NCI-H1930 (cell line): Measurements from ENCODE around the gene SMPD4.
"Not testable (repeated sequence)": the region's sequence is repeated elsewhere in the genome, so short reads cannot be mapped to it uniquely, and the experiment has no call there.

Experiments
- DNase-seq, 2 experiments: peaks; one replicate each; lab custom pipeline; 2025; lab: John Stamatoyannopoulos, UW

Gene SMPD4, protein sequence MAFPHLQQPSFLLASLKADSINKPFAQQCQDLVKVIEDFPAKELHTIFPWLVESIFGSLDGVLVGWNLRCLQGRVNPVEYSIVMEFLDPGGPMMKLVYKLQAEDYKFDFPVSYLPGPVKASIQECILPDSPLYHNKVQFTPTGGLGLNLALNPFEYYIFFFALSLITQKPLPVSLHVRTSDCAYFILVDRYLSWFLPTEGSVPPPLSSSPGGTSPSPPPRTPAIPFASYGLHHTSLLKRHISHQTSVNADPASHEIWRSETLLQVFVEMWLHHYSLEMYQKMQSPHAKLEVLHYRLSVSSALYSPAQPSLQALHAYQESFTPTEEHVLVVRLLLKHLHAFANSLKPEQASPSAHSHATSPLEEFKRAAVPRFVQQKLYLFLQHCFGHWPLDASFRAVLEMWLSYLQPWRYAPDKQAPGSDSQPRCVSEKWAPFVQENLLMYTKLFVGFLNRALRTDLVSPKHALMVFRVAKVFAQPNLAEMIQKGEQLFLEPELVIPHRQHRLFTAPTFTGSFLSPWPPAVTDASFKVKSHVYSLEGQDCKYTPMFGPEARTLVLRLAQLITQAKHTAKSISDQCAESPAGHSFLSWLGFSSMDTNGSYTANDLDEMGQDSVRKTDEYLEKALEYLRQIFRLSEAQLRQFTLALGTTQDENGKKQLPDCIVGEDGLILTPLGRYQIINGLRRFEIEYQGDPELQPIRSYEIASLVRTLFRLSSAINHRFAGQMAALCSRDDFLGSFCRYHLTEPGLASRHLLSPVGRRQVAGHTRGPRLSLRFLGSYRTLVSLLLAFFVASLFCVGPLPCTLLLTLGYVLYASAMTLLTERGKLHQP

DNA sequence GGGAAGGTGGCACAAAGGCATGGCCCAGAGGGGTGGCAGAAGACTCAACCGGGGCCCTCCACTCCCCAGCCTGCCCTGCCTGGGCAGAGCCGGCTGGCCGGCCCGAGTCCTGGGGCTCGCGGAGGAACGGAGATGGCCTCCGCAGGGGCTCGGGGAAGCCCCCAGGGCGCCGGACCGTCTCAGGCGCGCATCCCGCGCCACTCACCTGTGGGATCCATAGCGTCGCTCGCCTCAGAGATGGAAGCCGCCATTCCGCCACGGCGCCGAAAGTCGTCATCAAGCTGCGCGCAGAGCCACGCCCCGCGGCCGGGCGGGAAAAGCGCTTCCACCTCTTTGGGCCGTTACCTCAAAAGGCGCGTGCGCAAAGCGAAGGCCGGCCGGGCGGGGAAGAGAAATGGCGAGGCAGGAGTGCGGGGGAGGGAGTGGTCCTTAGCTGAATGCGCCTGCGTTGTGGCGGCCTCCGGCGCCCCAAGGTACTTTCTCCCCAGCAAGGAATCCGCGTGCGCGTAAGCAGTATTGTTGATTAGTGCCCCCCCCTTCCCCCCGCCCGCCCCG lies at the start of gene SMPD4:
TSS of gene SMPD4 (minus strand) at position 278 of the 555 bp plus-strand sequence. CDS start 5,010 bp downstream, outside the sequence.
- peak; percentile 93 to 97 for DNase-seq

DNA sequence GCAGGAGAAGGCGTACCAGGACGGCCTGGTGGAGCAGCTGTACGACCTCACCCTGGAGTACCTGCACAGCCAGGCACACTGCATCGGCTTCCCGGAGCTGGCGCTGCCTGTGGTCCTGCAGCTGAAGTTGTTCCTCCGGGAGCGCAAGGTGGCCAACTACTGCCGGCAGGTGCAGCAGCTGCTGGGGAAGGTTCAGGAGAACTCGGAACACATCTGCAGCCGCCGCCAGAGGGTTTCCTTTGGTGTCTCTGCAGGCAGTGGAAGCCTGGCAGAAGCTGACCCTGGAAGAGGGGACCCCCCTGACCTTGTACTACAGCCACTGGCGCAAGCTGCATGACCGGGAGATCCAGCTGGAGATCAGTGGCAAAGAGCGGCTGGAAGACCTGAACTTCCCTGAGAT lies 49.5 kb upstream of the SMPD4 start:
- DNase-seq: not testable (repeated sequence)

DNA sequence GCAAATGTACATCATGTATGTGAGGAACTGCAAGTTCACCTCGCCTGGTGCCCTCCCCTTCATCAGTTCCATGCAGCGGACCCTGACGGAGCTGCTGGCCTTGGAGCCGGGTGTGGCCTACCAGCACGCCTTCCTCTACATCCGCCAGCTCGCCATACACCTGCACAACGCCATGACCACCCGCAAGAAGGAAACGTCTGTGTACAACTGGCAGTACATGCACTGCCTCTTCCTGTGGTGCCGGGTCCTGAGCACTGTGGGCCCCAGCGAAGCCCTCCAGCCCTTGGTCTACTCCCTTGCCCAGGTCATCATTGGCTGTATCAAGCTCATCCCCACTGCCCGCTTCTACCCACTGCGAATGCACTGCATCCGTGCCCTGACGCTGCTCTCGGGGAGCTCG lies 49.0 kb upstream of the SMPD4 start:
- not testable (repeated sequence) for DNase-seq

DNA sequence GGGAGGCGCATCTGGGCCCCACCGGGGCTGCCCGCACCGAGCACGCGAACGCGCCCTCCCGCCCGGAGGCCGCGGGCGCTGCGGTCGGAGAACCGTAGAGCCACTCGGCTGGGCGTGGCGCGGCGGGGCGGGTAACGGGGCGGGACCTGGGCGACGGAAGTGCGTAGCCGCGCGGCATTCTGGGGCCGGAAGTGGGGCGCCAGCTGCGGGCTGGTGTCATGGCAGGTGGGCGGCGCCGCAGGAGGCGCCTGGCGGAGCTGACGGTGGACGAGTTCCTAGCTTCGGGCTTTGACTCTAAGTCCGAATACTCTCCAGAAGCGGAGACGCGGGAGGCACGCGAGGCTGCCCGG lies 47.7 kb upstream of the SMPD4 start:
- DNase-seq: not testable (repeated sequence)

DNA sequence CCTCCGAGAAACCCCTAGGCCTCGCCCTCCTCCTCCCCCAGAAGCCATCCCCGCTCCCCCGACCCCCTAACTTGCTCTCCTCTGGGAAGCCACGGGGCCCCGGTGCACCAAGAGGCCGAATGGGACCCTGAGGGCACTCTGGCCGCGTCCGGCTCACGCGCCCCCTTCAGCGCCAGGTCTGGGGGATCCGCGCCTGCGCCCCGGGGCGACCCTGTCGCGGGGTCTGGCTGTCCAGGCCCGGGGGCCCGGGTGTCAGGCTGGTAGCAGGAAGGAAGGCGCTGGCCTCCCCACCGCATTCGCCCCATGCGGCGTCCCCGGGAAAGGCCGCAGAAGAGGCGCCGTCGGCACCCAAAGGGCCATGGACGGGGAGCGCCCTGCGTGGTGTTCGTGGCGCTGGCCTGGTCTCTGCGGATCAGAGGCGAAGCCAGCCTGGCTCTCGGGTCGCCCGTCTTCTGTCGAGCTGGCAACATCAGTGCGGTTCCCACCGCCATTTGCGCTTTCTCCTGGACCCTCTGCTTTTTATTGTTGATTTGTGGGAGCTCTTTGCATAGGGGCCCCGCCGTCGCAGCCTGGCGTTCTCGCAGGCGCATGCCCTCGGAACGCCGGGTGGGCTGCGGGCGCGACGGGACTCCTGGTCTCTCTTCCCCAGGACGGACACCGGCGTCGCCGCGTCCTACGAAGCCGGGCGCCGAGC lies 47.2 kb upstream of the SMPD4 start:
- DNase-seq: not testable (repeated sequence)

DNA sequence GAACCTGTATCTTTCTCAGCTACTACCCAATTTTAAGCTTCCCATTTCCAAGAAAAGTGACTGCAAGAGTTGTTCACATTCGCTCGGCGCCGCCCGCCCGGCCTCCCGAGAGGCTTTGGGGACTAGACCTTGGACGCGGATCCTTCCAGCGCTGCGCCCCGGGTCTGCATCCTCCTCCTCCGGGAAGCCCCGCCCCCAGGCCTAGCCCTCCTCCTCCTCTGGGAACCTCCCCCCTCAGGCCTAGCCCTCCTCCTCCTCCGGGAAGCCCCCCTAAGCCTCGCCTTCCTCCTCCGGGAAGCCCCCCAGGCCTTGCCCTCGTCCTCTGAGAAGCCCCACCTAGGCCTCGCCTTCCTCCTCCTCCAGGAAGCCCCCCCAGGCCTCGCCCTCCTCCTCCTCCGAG lies 46.6 kb upstream of the SMPD4 start:
- not testable (repeated sequence) for DNase-seq

DNA sequence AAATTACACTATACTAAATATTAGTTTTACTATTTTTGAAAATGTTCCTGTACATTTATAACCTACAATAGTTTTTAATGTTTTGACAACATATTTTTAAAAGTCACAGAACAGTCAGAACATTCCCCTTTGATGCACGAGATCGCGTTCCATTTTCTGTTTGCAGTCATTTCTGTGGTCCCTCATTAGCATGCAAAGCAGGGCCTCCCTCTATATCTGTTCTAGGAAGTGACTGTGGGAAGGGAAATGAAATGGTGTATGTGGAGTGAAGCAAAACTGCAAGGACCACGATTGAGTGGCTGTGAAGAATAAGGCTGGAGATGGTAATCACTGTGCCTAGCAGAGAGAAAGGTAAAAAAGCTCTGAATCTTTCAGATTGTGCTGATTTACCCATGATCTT lies 41.1 kb upstream of the SMPD4 start:
- DNase-seq: not testable (repeated sequence)

DNA sequence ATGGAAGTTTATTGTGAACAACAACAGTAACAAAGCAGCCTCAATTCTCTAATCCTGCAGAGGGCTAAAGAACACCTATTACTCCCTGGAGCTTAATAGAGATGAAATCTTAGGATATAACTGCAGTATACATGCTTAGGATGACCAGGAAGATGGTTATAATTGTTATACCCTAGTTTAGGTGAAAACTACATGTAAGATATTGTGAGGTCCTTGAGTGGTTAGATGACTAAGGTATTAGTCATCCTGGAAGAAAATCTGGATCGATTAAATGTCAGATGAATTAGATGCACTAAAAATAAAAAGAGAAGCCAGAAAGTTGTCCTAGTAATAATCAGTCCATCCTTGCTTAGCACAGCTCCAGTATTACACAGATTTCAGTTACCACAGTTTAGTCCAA lies 39.1 kb upstream of the SMPD4 start:
- not testable (repeated sequence) for DNase-seq

DNA sequence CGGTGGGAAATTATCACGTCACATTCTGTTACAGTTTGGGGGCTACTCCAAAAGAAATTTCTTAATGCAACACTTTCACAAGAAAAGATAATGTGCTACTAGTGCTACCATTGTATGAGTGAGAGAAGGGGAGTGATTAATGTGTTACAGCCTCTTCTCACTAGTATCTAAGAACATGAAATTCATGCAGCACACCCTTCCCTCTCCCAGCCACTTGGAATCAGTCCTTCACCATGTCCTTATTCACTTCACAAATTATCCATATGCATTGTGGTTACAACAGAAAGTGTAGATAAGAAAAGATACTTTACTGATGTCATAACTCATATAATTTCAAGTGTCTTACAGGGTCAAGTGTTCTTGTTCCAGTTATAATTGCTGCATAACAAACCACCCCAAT lies 37.7 kb upstream of the SMPD4 start:
- DNase-seq: not testable (repeated sequence)

DNA sequence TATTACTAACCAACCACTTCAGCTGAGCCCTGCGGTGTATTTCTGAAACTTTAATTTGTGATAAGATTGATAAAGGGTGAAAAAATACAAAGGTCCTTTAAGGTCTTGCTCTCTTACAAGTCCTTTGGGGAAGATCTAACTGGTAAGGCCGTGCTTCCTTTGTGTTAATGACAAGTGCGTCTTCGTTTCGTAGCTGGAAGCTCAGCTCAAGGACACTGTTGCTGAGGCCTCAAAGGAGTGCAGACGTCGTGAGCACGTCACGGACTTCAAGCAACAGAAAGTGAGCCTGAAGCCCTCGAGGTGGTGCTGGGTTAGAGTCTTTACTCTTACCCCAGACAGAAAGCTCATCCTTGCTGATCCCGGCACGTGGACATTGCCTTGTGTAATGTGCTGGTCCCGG lies 25.6 kb upstream of the SMPD4 start:
- DNase-seq: not testable (repeated sequence)

DNA sequence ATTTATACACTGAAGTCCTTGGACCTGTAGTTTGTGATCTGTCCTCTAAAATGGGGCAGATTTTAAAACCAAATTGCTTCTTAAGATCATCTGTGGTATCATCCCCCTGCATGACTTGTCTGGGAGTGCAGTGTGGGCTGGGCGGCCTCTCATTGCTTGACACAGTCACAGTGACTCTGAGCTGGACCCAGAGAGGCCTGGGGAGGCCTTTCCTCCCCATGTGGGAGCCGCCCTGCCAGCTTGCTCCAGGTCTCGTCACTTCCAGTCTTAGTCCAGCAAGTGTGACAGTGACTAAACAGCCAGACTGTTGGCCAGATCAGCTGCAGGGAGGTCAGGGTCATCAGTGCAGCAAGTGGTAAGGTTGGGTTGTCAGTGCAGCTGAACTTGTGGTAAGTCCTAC lies 21.7 kb upstream of the SMPD4 start:
- DNase-seq: not testable (repeated sequence)

DNA sequence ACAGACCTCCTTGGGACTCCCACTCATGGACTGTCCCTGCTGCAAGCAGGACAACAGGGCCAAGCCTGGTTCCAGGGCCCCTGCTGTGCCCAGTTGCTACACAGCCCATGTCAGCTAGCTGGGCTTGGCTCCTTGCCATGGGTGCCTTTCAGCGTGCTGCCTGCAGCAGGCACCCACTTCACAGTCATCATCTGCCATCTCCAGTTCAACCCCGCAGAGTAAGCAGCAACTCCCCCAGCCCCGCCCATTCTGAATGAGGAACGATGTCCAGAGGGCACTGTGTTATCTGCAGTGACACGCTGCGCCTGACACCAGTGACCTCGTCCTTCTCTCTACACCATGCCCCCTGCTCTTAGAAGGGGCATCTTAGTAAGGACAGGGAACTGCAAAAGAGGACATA lies 21.1 kb upstream of the SMPD4 start:
- not testable (repeated sequence) for DNase-seq

DNA sequence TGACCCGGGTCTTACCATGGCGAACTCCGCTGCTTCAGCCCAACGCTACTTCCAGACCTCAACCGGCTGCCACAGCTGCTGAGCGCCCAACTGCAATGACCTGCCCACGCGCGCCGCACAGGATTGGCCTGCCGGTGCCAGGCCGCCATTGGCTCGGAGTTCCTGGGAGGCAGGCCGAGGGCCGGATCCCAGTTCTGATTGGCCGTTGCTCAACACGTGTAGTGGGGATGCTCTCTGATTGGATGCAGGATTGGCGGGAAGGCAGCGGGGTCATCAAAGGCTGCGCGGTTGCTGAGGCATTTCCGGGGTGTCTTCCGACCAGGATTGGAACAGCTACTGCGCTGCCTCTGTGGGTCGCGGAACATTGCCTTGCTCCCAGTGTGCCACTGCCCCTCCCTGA lies 16.9 kb upstream of the SMPD4 start, which contains the start of gene TUBA3E:
TSS of gene TUBA3E (minus strand) at position 97 of the 400 bp plus-strand sequence. CDS start at position 18, 79 bp downstream.
- DNase-seq: no peak

DNA sequence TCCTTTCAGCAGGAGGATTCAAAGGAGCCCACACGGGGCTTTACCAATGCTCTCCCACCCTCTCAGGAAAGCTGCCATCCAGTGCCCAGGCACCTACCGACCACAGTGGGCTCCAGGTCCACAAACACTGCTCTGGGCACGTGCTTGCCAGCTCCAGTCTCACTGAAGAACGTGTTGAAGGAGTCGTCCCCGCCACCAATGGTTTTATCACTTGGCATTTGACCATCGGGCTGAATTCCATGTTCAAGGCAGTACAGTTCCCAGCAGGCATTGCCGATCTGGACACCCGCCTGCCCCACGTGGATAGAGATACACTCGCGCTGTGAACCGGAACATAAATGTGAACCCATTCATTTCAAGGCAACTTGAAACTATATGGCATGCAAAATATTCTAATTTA lies 14.7 kb upstream of the SMPD4 start:
- DNase-seq: not testable (repeated sequence)

DNA sequence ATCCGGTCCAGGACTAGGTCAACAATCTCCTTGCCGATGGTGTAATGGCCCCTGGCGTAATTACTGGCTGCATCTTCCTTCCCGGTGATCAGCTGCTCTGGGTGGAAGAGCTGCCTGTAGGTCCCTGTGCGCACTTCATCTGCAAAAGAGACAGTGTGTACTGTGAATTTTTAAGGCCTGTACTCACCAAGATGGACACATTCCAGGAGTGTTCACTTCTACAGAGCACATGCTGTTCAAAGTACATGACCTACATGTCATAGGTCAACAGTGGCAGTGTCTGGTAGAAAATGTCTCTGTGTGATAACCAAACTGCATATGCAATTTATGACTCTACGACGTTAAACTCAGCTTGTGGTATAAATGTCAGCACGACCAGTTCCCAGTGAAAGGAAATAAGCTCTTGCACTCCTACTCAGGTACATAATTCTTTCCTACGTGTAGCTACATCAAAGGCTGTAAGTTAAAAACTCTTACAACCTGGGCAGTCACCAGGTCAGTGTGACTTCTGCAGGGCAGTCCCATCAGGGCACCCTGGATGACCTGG lies 13.8 kb upstream of the SMPD4 start:
- DNase-seq: not testable (repeated sequence)

DNA sequence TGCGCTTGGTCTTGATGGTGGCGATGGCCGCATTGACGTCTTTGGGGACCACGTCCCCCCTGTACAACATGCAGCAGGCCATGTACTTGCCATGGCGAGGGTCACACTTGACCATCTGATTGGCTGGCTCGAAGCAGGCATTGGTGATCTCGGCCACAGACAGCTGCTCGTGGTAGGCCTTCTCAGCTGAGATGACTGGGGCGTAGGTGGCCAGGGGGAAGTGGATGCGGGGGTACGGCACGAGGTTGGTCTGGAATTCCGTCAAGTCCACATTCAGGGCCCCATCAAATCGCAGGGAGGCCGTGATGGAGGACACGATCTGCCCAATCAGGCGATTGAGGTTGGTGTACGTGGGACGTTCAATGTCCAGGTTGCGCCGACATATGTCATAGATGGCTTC lies 12.4 kb upstream of the SMPD4 start:
- DNase-seq: not testable (repeated sequence)

DNA sequence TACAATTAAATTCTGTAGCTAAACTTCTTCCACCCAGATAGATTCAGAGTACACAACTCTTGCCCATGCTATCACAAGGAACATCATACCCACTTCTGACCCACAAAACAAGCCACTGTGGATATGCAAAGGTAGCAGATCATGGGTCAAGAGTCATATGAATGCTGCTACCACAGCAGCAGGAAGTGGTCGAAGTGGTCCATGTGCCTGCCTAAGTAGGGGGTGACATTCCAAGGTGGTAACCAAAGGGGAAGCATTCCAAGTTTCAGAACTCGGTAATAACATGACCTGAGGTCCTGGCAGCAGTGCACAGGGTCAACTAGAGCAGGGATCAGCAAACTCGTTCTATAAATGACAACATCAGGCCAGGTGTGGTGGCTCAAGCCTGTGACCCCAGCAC lies 11.0 kb upstream of the SMPD4 start:
- DNase-seq: not testable (repeated sequence)

DNA sequence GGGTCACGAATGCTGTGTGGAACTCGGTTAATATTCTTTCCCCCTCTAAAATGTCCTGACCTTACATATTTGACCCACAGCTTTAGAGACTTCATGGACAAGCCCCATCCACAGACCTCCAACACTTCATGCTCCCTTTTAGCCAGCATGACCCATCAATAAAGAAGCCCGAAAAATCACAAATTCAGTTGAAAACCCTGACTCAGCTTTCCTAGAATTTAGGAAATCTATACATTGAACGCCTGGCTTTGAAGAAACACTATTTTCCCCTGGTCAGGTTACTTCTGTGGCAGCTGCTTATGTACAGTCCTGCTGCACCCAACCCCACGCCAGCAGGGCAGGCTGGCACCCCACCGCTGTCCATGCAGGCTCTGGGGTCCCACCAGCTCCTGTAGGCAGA lies 9.9 kb upstream of the SMPD4 start:
- not testable (repeated sequence) for DNase-seq

DNA sequence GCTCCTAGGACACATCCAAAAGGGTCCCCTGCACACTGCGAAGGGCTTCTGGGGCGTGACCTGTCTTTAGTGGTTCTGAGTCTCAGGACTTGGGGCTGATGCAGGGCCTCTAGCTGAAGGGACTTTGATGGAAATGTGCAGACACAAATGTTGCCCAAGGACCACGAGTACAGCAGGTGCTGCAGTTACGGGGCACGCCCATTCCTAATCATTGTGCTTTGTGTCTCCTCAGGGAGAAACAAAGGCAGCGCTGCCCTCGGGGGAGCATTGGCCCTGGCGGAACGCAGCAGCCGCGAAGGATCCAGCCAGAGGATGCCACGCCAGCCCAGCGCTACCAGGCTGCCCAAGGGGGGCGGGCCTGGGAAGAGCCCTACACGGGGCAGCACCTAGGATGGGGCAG lies 8.8 kb upstream of the SMPD4 start:
- DNase-seq: no peak

DNA sequence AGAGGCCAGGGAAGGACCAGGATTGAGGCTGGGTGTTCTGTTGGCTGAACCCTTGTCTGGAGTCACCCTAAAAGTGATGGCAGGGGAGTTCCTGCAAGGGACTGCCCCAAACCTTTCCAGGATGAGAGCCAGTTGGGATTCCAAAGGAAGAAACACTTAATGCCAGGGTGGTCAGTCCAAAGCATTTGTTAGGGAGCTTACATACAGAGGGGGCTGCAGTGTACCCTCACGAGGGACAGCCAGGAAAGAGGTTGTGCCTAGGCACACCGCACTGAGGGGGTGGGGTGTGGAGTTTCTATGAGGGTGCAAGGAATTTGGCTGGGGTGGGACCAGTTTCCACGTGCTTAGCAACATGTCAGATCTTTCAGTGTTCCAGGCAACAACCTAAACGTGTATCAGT lies 7.6 kb upstream of the SMPD4 start:
- not testable (repeated sequence) for DNase-seq
